Mucosa of stomach (tissue), 1 donor: ENCODE results near the gene DLG2.
"Not testable (repeated sequence)": the region's sequence is repeated elsewhere in the genome, so short reads cannot be mapped to it uniquely, and the experiment has no call there.

Experiments
- H3K27me3 ChIP-seq: one replicate; pipeline ENCODE4 v1.7.0; 2013; ENCODE audit warnings: mild to moderate bottlenecking, low read length; ENCODE audit not compliant: control insufficient read depth, insufficient read depth
- H3K36me3 ChIP-seq: one replicate; pipeline ENCODE4 v1.7.0; 2013; ENCODE audit warnings: low read length; ENCODE audit not compliant: control insufficient read depth, insufficient read depth
- H3K4me1 ChIP-seq: one replicate; pipeline ENCODE4 v1.7.0; 2013; ENCODE audit warnings: mild to moderate bottlenecking, low read length; ENCODE audit not compliant: control insufficient read depth, insufficient read depth
- H3K4me3 ChIP-seq: one replicate; pipeline ENCODE4 v1.7.0; 2013; ENCODE audit warnings: low read length
- H3K9ac ChIP-seq: one replicate; pipeline ENCODE4 v1.7.0; 2013; ENCODE audit warnings: mild to moderate bottlenecking, low read length, moderate library complexity
- H3K9me3 ChIP-seq: one replicate; pipeline ENCODE4 v1.7.0; 2013; ENCODE audit warnings: mild to moderate bottlenecking, low read length, moderate library complexity; ENCODE audit not compliant: control insufficient read depth
- donor health status: Pancreatic carcinoma.

Gene DLG2

DNA sequence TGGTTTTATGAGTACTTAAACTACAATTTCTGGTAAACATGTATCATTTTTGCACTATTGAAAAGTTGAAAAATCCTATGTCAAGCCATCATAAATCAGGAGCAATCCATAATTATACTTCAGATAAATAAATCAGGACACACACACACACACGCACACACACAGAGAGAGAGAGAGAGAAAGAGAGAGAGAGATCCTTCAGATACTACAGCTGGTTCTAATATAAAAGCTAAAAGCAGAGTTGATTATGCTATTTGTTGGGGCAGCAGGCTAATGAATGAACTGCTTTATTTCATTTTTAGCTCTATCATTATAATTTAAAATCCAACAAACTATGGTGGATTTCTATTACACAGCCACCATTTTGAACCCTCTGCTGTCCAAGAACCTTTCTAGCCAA is 2018.6 kb downstream of the DLG2 start:
- Histone ChIP-seq H3K36me3 (no peaks in the 10 kb centered on the region), H3K4me3 (no peak overlapping the region), H3K9me3 (no peaks in the 10 kb centered on the region), H3K9ac (no peak overlapping the region), H3K4me1 (no peaks in the 10 kb centered on the region), H3K27me3 (no peaks in the 10 kb centered on the region)

DNA sequence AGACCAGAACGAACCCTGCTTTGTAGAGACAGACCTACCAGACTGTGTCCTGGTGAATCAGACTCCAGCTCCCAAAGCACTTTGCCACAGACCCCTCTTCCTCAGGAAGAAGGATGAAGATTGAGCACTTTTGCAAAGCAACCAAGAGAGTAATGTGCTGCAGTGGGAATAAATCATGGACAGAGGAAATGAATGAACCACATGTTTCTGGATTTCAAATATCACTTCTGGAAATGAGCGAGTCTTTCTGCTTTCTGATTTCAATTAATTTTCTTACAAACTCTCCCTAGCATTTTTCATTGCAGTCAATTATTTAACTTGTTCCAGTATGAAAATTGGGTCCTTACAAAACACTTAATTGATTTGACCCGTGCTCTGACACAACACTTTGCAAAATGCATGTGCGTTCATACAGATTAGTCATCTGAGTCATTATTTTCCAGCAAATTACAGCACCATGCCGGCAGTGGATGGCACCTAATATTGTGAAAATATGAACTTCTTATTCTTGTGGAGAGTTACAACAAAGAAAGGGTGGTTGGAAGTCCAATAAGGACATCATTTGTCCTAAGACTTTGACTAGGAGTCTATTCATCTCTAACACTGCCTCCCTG is 2025.1 kb downstream of the DLG2 start:
- Histone ChIP-seq H3K9ac (no peak overlapping the region), H3K27me3 (no peaks in the 10 kb centered on the region), H3K4me1 (no peaks in the 10 kb centered on the region), H3K4me3 (no peak overlapping the region), H3K36me3 (no peaks in the 10 kb centered on the region), H3K9me3 (no peaks in the 10 kb centered on the region)

DNA sequence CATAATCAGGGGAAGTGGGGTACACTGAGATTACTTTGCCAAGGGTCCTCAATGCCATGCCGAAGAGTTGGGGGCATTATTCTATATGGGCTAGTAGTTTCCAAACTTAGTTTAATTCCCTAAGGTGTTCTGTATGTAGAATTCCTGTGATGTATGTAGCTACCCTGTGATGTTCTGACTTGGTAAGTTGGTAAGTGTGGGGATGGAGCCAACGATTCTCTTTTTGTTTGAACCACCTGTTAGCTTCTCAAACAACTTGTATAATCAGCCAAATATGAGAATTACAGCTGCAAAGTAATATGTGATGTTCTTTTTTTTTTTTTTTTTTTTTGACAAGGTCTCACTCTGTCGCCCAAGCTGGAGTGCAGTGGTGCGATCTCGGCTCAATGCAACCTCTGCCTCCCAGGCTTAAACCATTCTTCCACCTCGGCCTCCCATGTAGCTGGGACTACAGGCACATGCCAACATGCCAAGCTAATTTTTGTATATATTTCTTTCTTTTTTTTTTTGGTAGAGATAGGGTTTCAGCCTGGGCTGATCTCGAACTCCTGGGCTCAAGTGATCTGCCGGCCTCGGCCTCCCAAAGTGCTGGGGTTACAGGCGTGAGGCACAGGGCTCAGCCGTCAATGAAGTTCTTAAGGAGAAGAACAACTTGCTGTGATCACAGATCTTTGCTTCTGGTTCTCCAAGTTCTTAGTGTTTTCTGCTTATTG is 2025.8 kb downstream of the DLG2 start:
- Histone ChIP-seq H3K4me3 (no peak overlapping the region), H3K4me1 (no peaks in the 10 kb centered on the region), H3K36me3 (no peaks in the 10 kb centered on the region), H3K9ac (no peak overlapping the region), H3K9me3 (no peaks in the 10 kb centered on the region), H3K27me3 (no peaks in the 10 kb centered on the region)

DNA sequence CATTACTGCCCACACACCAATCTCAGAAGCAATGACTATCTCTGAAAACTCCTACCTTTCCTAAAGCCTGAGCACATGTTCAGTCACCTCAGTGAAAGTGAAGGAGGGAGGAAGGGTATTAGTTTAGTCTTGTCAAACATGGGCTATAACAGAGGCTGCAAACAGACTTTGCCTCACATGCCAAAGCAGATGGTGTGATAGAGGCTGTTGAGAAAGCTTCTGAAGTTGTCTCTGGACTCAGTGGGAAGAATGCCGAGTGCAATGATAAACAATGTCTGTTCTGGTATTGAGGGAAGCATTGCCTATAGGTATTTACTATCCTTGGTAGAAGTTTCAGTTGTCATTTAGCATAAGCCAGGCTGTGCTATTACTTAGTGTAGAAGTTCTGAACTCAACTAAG is 2026.5 kb downstream of the DLG2 start:
- H3K36me3 ChIP-seq: no peaks in the 10 kb centered on the region

DNA sequence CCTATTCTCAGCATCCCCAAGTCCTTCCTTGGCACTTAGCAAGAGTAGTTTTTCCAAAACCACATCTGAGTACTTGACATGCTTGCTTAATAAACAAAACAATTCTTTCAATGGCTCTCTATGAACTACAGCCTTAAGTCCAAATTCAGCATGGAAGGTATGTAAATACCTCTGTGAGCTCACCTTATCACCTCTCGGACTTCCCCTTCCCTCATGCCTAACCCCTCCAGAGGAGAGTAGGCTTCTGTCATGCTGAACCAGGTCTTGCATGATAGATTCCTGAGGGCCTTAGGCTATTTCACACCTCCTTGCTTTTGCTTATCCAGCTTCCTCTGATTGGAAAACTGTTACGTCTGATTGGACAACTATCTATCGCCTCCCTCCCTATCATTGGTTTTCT is 2028.1 kb downstream of the DLG2 start:
- no peaks in the 10 kb centered on the region for H3K9me3 ChIP-seq
- no peak overlapping the region for H3K9ac ChIP-seq
- no peaks in the 10 kb centered on the region for H3K27me3 ChIP-seq
- H3K4me1 ChIP-seq: no peaks in the 10 kb centered on the region
- no peaks in the 10 kb centered on the region for H3K36me3 ChIP-seq
- no peak overlapping the region for H3K4me3 ChIP-seq

More for the DNA sequence above, 2026.5 kb downstream of the DLG2 start:
- Histone ChIP-seq H3K9ac (no peak overlapping the region), H3K27me3 (no peaks in the 10 kb centered on the region), H3K4me1 (no peaks in the 10 kb centered on the region), H3K4me3 (no peak overlapping the region), H3K9me3 (no peaks in the 10 kb centered on the region)

DNA sequence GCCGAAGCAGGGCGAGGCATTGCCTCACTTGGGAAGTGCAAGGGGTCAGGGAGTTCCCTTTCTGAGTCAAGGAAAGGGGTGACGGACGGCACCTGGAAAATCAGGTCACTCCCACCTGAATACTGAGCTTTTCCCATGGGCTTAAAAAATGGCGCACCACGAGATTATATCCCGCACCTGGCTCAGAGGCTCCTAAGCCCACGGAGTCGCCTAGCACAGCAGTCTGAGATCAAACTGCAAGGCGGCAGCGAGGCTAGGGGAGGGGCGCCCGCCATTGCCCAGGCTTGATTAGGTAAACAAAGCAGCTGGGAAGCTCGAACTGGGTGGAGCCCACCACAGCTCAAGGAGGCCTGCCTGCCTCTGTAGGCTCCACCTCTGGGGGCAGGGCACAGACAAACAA is 2039.3 kb downstream of the DLG2 start:
- H3K9me3 ChIP-seq, H3K36me3 ChIP-seq, H3K4me1 ChIP-seq, H3K9ac ChIP-seq, H3K4me3 ChIP-seq, H3K27me3 ChIP-seq: not testable (repeated sequence)

DNA sequence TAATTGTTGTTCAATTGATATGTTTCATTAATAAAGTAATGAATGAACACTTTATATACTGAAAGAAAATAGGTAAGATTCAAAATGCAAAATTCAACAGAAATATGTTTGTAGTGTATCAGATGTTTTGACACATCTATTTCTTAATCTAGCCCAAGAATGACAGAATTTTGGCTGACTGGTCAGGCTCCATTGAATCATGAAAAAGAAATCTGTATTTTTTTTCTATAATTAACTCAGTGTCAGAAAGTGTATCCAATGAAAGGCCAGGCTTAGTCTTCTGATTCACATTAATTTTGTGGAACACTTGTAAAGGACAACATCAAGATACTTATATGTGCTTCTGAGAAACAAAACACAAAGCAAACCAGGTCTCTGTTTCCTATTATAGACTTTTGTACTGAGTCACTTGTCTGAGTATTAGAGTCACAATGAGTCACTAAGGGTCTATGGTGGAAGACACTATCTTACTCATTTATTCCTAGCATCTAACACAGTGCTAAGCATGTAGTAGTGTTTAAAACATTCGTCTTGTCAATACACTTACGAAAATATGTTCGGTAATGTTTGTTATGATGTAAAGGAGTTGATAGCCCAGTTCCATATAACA is 2043.3 kb downstream of the DLG2 start:
- Histone ChIP-seq H3K27me3 (no peaks in the 10 kb centered on the region), H3K36me3 (no peaks in the 10 kb centered on the region), H3K4me3 (no peak overlapping the region), H3K9me3 (no peaks in the 10 kb centered on the region), H3K4me1 (no peaks in the 10 kb centered on the region), H3K9ac (no peak overlapping the region)

DNA sequence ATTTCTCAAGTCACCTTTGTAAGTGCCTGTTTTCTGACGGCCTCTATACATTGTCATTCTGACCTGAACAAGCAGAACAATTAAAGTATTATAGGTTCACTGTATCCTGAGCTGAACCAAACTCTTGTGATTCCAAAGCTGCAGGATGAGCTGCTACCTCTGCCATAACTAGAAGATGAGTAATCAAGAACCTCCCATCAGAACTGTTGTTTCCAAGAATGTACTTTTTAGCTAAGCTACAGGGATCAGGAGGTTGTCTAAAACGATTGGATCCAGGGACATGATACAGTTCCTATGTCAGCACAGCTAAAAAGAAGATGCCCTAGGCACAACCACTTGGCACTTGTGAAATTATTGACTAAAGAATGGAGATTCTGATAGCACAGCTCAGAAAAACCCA is 2052.6 kb downstream of the DLG2 start:
- H3K4me1 ChIP-seq: no peaks in the 10 kb centered on the region
- no peak overlapping the region for H3K4me3 ChIP-seq
- H3K36me3 ChIP-seq: no peaks in the 10 kb centered on the region
- H3K27me3 ChIP-seq: no peaks in the 10 kb centered on the region
- H3K9ac ChIP-seq: no peak overlapping the region
- H3K9me3 ChIP-seq: no peaks in the 10 kb centered on the region

DNA sequence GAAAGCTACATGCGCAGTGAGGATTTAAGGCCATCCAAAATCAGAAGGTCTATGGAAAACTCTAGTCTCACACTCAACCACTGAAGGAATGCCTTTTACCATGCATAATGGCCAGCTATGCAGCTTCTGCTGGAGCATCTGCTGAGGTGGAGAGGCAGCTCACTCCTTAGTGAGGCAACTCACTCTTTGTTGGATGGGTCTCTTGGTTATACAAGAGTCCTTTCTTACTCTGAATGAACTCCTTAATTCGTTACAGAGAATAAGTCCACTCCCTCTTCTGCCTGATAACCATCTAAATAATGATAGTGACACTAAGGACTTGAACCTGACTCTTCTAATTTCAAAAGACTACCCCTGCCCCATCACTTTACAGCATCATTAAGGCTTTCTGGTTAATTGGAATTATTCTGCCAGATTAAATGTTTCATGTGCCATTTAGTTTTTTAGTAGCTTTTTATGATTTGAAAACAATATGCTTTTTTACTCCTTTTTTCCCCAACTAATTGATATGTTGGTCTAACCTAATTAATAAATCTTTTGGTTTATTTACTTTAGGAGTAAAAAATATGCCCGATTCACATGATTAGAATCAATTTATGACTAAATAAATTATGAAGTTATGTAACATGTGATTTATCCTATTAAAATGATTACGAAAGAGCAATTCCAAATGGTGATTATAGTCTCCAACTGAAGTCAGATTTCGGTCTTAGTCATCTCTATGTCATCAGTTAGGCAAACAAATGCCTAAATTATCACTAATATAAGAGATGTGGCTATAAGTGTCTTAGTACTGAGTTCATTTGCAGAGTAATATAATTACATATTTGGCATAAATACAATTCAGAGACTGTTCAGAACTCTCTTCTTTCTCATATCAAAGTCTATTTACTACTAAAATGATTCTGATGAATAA is 2054.3 kb downstream of the DLG2 start:
- H3K9me3 ChIP-seq: no peaks in the 10 kb centered on the region
- H3K4me3 ChIP-seq: no peak overlapping the region
- no peaks in the 10 kb centered on the region for H3K27me3 ChIP-seq
- no peaks in the 10 kb centered on the region for H3K36me3 ChIP-seq
- no peaks in the 10 kb centered on the region for H3K4me1 ChIP-seq
- no peak overlapping the region for H3K9ac ChIP-seq

DNA sequence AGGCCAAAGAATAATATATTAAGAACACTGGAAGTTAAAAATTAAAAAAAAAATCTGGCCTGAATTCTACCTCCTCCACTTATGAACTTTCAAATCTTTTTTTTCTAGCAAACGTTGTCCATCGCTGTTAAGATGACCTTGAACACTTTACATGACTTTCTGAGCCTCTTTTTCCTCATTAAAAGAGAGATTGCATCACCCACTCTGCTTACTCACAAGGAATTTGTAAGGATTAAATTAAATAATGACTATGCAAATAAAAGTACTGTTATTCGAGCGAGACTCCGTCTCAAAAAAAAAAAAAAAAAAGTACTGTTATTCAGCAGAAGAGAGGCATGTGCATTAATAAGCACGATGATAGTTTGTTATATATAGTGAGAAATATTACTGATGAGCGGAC is 2055.8 kb downstream of the DLG2 start:
- no peak overlapping the region for H3K9ac ChIP-seq
- no peaks in the 10 kb centered on the region for H3K27me3 ChIP-seq
- H3K36me3 ChIP-seq: no peaks in the 10 kb centered on the region
- no peak overlapping the region for H3K4me3 ChIP-seq
- no peaks in the 10 kb centered on the region for H3K9me3 ChIP-seq
- H3K4me1 ChIP-seq: no peaks in the 10 kb centered on the region

DNA sequence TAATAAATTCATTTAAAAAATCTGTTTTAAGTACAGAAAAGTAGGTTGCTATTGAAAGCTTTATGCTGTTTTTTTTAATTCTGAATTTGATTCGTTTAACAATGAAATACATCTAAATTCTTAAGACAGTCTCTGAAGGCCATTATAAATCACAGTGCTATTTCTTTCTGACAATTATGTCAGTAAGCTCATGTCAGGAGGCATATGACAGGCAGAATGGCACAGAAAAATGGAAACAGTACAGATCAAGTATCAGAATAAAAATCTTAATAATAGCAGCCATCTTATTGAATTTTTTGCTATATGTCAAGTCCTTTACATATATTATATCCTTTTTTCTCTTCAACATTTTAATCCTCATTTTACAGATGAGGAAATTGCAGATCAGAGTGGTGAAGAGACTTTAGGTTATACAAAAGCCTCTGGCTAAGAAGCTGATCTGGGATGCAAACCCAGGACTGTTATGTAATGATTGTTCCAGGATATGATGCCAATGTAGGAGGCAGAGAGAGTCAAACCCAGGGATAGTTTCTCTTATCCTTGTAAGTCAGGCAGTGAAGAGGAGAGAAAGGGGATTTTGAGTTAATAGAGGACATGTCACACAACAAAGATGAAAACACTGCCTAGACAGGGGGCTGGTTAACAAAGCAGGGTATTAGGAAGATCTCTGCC is 2057.9 kb downstream of the DLG2 start:
- no peaks in the 10 kb centered on the region for H3K27me3 ChIP-seq
- H3K4me3 ChIP-seq: no peak overlapping the region
- no peaks in the 10 kb centered on the region for H3K9me3 ChIP-seq
- H3K9ac ChIP-seq: no peak overlapping the region
- no peaks in the 10 kb centered on the region for H3K4me1 ChIP-seq
- no peaks in the 10 kb centered on the region for H3K36me3 ChIP-seq
